Measurements from ENCODE around the gene PLA2G4A.

The PLA2G4A gene

GRCh38 chr1:186835448-186835847 lies 6.7 kb downstream of the PLA2G4A start:
- DNase-seq, result no peak

DNA sequence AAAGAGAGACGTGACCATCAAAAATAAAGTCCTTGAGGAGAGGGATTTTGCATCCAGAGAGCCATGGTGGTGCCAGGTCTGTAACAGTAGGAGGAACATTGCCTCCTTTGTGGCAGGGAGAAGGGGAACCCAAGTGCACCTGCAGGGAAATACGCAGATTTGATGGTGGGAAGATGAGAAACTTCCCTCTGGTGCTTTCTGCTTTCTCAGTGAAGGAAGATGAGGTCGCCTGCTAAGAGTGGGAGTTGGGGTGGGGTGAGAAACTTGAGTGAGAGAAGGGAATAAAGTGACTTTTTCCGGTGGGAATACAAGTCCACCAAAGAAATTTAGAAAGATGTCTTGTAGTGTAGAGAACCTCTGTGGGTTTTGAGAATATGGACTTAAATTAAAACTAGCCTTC lies 9.1 kb downstream of the PLA2G4A start:
- no peak for DNase-seq

DNA sequence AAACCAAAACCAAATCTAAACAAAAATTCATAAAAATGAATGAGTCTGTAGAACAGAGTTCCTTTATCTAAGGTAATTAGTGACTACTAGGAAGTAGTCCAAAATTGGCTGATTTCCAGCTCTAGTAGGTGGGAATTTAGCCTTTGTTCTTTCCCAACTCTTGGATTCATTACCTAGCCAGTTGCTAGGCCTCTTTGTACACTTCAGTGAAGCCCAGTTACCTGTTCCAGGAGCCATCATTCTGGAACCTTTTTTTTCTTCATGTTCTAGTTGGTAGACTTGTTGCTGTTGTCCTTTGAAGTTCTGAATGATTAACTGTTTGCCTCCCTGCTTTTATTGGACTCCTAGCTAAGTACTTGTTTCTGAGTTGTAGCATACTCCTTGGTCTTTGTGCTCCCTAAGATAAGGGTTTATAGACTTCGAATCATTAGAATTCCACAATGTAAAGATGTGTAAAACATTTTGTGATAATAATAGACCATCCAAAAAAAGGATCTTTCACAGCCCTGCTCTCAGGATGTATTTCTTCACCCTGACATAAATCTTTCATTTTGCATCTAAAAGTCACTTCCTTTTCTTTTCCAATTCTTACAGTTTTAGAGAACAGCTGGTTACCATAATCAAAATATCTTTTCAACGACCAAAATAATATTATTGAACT lies 9.8 kb downstream of the PLA2G4A start:
- DNase-seq, result no peak

DNA sequence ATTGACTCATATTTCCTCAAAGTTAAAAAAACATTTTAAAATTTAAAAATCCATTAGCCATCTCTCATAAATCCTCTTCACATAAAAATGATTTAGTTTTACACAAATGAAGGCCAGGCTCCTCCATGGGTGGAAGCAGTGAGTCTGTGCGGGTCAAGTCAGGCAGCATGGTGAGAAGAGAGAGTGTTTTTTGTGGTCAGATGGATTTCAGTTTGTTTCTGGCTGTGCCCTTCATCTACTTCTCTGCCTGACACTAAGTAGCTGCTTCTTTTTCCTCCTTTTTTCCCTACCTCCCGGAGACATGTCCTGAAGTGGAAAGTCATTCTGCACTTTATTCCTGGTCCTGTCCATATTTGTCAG lies 10.3 kb downstream of the PLA2G4A start:
- no peak for DNase-seq

GRCh38 chr1:186841599-186841998 lies 12.8 kb downstream of the PLA2G4A start:
- no peak for DNase-seq

GRCh38 chr1:186842547-186842946 lies 13.8 kb downstream of the PLA2G4A start:
- DNase-seq, result no peak

- DNase-seq, result no peak
These were observed 14.5 kb downstream of the PLA2G4A start for GRCh38 chr1:186843226-186843625.

GRCh38 chr1:186843931-186844330 lies 15.2 kb downstream of the PLA2G4A start:
- no peak for DNase-seq

- DNase-seq, result no peak
These were observed 16.9 kb downstream of the PLA2G4A start for GRCh38 chr1:186845576-186846210.

GRCh38 chr1:186848509-186849130 lies 19.9 kb downstream of the PLA2G4A start:
- no peak for DNase-seq

DNA sequence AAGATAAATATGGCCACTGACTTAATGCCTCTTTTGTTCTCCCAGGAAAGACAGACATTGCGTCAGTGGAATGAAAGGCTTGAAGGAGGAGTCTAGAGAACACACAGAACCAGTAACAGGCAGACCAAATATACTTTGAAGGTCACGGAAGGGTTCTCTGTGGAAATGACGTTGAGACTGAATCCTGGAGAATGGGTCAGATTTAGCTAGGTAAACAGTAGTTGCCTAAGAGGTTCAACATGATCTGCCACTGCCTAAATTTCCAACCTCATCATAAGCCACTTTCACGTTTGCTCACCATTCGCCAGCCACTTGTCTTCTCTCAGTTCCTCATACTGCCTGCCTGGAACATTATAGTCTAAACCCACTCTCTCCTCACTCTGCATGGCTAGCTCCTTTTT lies 20.5 kb downstream of the PLA2G4A start:
- no peak for DNase-seq

DNA sequence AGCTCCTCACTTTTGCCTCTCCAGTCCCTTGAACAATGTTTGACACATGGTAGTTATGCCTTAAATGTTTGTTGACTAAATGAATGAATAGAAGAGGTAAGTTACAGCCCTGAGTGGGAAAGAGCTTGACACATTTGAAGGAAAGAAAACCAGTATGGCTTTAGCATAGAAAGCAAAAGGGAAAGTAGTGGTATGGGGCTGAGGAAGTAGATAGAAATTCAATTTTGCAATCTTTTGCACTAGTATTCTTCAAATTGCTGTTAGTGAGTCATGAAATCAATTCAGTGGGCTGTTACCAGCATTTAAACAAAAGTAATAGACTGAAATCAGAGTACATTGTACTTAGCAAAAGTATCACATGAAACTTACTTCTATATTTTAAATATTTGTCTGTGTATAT lies 21.1 kb downstream of the PLA2G4A start:
- no peak for DNase-seq

- DNase-seq, result no peak
These were observed 25.4 kb downstream of the PLA2G4A start for GRCh38 chr1:186854102-186854501.

- DNase-seq, result no peak
These were observed 30.2 kb downstream of the PLA2G4A start for GRCh38 chr1:186858923-186859322.

GRCh38 chr1:186859995-186860394 lies 31.2 kb downstream of the PLA2G4A start:
- DNase-seq, result no peak

GRCh38 chr1:186864296-186864695 lies 35.5 kb downstream of the PLA2G4A start:
- DNase-seq, result no peak

GRCh38 chr1:186865253-186865652 lies 36.5 kb downstream of the PLA2G4A start:
- no peak for DNase-seq

GRCh38 chr1:186865857-186866256 lies 37.1 kb downstream of the PLA2G4A start:
- DNase-seq, result no peak

- DNase-seq, result no peak
These were observed 40.9 kb downstream of the PLA2G4A start for GRCh38 chr1:186869526-186870228.

- no peak for DNase-seq
These were observed 43.0 kb downstream of the PLA2G4A start for GRCh38 chr1:186871784-186872183.

GRCh38 chr1:186872291-186872690 lies 43.5 kb downstream of the PLA2G4A start:
- DNase-seq, result no peak

DNA sequence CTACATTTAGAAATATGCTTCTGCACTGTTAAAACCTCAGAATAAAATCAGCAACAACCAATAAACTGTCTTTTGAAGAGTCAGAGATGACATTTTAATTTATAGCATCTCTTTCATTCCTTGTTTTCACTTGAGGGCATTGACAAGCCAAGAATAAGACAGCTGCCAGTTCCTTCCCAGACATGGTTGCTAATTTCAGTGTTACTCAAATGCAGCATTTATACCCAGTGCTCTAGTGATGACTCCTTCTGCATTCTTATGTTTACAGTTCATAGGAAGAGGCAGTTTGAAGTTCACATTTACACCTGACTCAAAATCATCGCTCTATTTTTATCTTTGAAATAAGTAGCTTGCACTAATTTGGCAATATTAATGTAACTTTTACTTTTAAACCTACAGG lies 44.9 kb downstream of the PLA2G4A start:
- no peak for DNase-seq

DNA sequence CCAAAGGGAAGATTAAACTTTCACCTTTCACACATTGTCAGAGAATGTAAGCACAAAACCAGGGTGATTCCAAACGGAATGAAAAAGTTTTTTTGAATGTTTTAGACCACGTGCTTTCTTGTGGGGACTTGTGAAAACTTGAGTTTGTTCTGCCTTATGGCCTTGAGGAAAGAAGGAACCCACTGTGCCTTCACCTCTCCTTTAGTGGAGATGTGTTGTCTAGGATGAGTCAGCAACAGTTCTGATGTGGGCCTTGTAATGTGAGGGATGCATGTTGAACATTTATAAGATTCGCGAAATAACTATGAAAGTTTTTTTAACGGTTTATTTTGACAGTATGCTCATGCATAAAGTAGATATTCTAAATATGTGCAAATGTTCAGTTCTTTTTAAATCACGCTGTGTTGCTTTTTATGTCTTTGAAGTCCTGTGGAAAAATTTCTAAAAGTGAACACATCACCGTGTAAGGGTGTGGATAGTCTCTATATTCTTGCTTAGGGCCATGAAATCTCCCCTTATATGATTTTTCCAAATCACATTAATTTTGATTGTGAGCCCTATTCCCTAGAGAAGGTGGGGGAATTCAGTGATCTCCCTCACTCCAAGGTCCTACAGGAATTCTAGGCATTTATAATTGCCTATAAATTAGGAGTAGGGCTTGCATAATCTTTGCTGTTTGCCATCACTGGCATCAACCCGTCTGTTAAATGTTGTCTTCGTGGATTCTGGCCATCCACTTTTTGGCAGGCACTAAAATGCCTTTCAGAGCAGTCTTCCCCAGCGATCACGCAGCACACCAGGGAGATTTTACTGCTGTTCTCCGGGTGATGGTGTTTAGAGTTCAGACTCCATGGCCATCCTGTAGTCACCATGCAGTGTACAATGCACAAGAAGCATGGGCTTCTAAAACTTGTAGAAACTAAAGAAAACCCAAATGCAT lies 47.4 kb downstream of the PLA2G4A start:
- no peak for DNase-seq

All from NCI-H1436 (cell line).